HG03103 (cell line): Measurements from ENCODE around the gene ELK4.

Experiments used
- ATAC-seq: cut with Tn5 transposase; IDR thresholded peaks from one replicate; pipeline ENCODE4 v1.9.1; 2021; ENCODE audit warnings: low read depth; ENCODE audit not compliant: unreplicated experiment

Gene ELK4

DNA sequence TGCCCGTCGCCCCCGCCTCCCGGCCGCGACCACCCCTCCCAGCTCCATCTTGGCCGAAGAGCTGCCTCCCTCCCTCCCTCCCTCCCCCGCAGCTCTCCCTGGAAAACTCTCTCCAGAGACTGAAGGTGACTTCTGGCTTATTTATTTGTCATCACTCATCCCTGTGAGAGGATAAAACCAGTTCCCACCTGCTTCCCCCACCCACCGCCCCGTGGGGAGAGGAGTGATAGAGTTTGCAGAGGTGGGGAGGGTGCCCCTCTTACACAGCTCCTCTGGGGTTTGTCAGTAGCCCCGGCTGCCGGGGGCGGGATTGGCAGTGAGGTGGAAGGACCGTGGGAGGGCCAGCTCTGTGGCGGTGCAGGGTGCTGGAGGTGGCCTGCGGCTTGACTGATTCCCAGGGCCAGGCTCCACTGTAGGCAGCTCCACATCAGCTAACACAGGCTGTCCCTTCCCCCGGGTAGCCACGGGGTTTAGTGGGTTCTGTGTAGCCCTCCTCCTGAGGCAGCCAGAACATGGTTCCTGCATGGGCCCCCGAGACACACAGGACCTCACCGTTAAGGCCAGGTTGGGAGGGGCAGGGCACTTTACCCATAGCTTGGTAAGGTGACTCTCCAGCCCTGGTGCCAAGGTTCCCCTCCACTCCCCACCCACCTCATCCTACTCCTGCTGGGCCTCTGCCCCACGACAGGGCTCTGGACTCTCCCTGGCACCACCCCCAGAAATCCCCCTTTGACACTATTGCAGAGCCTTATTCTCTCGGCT, 62.2 kb downstream of the ELK4 start:
- ATAC-seq = no peak

DNA sequence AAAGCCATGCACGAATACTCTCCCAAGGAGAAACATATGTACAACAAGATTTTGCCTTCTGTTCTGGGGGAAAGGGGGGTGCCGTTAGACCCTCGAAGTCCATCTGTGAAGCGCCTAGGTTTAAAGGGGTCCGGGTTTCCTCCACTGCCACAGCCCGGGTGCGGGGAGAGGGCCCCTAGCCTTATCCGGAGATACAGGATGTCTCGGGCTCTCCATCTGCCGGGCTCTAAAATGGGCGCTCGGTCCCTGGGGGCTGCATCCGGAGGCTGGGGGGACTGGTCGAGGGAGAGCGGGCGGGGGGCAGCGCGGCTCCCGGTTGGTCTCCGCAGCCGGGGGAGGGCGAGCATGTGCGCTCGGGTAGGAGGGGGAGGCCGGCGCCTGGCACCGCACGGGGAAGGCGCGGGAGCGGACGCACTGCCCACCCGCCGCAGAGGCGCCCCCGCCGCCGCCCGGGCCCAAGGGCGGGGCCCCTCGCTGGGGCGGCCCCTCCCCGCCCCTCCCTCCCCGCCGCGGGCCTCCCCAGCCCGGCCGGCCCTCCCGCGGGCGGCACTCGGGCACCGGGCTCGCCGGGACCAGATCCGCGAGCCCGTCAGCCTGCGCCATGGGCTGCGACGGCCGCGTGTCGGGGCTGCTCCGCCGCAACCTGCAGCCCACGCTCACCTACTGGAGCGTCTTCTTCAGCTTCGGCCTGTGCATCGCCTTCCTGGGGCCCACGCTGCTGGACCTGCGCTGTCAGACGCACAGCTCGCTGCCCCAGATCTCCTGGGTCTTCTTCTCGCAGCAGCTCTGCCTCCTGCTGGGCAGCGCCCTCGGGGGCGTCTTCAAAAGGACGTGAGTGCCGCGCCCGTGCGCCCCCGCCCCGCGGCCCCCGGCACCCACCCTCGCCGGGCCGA, 63.1 kb downstream of the ELK4 start:
- no peak for ATAC-seq

DNA sequence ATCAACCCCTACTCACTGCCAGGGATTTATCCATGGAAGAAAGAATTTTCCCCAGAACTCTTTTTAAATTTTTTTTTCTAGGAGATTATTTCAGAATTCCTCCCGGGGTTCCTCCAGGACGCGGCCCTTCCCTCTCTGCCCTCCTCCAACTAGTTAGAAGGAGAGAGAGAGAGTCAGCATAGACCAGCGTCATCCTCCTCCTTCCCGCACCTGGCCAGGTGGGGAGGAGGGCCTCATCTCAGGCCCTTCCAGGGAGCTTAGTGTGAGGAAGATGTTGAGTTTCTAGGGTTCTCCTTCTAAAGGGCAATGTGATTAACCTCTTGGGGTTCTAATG, 63.7 kb downstream of the ELK4 start:
- ATAC-seq = no peak

DNA sequence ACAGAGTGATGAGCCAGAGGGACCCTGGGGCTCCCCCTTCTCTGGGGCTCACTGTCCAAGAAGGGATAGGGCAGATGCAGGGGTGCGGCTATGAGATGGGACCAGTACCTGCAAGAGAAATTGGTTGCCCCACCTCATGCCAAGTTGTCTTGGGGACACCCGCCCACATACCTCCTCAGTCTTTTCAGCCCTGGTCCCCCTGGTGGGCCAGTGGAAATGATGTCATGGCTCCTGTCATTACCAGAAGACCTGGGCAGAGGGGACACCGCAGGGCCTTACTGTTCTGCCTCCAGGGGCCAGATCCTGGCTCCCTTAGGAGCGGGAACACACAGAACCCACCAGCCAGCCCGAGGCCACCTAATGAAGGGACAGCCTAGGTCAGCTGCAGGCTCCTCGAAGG, 64.1 kb downstream of the ELK4 start:
- no peak for ATAC-seq

DNA sequence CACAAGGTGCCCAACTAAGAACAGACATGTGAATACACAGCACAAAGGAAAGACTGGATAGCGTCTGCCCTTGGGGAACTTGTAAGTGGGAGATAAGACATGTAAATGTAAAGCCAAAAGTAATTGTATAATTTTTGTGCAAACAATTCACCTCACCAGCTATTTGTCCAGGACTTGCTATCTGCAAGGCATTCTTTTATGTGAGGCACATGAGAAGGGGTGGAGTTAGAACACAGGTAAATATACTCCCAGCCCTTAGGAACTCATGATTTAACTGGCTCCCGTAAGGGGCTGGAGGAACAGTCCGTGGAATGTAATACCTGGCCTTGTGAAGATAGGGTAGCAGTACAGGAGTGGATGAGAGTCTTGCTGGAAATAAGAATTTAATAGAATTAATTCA, 66.0 kb downstream of the ELK4 start:
- no peak for ATAC-seq

DNA sequence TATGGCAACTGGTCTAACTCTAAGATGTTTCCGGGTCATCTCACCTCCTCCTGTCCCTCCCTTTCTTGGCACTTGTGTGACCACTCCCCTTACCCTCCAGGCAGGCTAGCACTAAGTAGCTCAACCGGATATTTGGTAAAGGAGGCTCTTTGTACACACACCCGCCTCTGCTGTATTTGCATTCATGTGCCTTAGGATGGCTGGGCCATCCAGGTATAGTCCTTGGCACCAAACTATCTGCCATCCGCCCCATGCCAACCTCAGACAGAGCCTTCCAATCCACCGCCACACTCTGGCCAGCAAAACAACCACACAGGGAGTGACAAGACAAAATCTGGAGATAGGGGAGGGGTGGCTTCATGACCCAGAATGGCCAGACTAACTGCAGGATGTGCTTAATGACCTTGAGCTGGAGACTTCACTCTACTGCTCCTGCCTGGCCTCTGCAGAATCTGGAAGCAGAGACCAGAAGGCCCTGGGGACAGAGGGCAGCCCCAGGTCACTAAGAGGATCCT, 67.8 kb downstream of the ELK4 start:
- no peak for ATAC-seq

DNA sequence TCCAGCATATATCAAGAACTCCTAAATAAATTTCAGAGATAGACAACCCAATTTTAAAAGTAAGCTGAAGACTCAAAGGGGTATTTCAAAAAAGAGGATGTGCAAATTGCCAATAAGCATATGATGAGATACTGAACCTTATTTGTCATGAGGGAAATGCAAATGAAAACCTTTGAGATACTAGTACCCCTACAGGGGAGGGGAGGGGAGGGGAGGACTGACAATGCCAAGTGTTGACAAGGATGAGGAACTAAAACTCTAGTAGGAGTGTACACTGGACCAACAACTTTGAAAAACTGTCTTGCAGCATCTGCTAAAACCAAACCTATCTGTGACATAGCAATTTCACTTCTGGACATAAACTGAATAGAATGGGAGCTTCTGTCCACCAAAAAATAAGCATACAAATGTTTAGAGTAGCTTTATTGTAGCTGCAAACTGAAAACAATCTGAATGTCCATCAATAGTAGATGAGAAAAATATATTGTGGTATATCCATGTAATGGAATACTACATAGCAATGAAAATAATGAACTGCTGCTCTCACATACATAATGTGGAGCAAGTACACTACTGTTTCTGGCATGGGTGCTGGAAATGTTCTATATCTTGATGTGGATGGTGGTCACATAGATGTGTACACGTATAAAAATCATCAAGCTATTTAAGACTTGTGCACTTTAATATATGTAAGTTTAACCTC, 70.2 kb downstream of the ELK4 start:
- no peak for ATAC-seq
